GM18951 (cell line): ENCODE measurements around the gene ZMYM1.
"Not testable (repeated sequence)": the region's sequence is repeated elsewhere in the genome, so short reads cannot be mapped to it uniquely, and the experiment has no call there.

Experiments used
- POLR2A ChIP-seq: IDR thresholded peaks from 4 replicates; pipeline ENCODE4 v1.6.1; 2011; ENCODE audit warnings: mild to moderate bottlenecking; ENCODE audit not compliant: insufficient read length, insufficient read depth; ENCODE audit errors: extremely low read depth
- in situ Hi-C: fragments of 300-500 bp; cut with MboI; formaldehyde crosslinking; loops from one replicate; pipeline ENCODE4 v1.12.0; 2022; ENCODE audit warnings: low sequenced_read_pairs, mixed read lengths, inconsistent platforms; ENCODE audit not compliant: unreplicated experiment

Gene ZMYM1

DNA sequence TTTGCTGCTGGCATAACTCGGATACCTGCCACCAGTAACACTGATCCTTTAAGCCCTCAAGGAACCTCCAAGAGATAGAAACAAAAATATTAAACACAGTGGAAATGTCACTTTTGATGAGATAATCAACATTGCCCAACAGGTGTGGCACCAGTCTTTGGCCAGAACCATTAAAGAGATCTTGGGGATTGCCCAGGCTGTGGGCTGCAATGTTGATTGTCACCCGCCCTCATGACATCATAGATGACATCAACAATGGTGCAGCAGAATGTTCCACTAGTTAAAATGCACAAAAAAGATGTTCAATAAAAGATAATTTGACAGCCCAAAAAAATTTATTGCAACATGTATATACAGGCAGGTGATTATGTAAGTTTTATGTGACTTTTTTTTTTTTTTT, 20.2 kb upstream of the ZMYM1 start:
- TF ChIP-seq POLR2A, result no peak
- in situ Hi-C loops, result no loop called here

DNA sequence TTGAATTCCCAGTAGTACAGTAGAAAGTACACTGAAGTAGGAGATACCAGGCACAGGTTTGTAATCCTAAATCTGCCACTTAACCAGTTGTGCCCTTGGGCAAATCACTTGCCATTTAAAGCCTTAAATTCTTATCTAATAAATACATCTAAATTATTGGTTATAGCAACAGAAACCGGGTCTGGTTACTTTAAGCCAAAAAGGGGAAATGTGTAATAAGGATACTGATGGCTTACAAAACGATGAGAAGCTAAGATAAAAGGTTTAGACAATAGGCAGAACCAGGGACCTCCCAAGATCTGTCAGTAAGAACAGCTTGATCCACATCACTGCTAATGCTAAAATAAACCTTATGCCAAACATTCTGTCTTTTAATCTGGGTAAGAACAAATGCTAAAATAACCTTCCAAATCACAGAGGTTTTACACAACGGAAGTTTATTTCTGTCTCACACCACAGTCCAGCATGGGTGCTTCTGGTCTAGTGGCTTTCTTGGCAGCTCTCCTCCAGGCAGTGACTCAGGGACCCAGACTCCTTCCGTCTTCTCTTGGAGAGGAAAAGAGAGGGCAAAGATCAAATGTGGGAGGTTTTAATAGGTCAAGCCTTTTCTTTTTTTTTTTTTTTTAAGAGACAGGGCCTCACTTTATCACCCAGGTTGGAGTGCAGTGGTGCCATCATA, 16.5 kb upstream of the ZMYM1 start:
- TF ChIP-seq POLR2A, result no peak
- in situ Hi-C loops, result no loop called here

GRCh38 chr1:35064265-35064664, 14.9 kb upstream of the ZMYM1 start:
- no peak for TF ChIP-seq POLR2A
- in situ Hi-C loops, result no loop called here

DNA sequence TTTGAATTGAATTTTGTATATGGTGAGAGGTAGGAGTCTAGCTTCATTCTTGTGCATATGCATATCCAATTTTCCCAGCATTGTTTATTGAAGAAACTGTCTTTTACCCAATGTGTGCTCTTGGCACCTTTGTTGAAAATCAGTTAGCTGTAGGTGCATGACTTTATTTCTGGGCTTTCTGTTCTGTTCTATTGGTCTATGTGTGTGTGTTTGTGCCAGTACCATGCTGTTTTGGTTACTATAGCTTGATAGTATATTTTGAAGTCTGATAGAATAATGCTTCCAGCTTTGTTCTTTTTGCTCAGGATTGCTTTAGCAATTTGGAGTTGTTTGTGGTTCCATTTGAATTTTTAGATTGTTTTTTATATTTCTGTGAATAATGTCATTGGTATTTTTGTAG, 9.4 kb upstream of the ZMYM1 start:
- TF ChIP-seq POLR2A, result no peak
- in situ Hi-C loops, result no loop called here

DNA sequence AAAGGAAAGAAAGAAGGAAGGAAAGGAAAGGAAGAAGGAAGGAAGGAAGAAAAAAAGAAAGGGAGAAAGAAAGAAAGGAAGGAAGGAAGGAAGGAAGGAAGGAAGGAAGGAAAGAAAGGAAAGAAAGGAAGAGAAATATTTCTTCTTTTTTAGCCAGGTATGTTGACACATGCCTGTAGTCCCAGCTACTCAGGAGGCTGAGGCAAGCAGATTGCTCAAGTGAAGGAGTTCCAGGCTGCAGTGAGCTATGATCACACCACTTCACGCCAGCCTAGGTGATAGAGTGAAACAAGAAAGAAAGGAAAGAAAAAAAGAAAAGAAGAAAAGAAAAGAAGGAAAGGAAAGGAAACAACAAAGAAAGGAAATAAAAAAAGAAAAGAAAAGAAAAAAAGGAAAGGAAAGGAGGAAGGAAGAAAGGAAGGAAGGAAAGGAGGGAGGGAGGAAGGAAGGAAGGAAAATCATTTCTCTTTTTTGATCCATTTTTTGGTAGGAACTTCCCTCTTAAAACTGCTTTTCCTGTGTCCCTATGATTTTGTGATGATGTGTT, 5.8 kb upstream of the ZMYM1 start:
- no peak for TF ChIP-seq POLR2A
- in situ Hi-C loops, result no loop called here

- in situ Hi-C loops, result not testable (repeated sequence)
Observed at GRCh38 chr1:35076426-35076825, 2.8 kb upstream of the ZMYM1 start.

DNA sequence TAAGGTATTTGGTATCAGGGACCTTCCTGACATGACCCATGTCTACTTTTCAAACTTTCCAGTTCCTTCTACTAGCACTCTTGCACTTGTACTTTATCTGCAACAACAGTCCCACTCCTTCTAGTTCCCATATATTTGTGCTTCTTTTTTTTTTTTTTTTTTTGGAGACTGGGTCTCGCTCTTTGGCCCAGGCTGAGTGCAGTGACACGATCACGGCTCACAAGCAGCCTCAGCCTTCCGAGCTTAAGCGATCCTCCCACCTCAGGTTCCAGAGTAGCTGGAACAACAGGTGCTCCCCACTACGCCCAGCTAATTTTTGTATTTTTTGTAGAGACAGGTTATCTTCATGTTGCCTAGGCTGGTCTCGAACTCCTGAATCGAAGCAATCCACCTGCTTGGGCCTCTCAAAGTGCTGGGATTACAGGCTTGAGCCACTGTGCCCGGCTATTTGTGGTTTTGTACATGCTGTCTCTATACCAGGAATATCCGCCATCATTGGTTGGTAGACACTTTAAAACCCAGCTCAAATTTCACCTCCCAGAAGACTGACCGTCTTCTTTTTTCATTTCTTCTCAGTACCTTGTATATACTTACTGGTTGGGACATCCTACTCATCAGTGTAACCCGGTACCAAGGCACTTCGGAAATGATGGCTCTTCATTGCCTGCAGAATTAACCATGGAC, 1.1 kb downstream of the ZMYM1 start:
- no peak for TF ChIP-seq POLR2A
- in situ Hi-C loops, result no loop called here

DNA sequence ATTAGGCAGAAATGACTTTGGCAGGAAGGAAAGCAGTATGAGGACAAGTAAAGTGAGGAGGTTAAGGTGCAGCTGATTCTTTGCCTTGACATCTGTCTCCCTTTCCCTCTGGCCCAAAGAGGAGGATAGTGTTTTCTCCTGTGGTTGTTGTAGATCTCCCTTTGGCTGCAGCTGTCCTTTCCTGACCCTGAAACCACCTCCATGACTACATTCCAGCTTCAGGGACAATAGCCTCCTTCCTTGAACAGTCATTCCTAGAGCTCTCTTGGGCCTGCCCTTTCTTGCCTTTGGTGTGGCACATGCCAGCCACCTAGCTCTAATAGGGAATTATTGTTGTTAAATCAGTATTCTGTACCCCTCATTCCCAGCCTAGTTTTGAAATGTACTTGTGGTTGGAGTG, 6.2 kb downstream of the ZMYM1 start:
- no peak for TF ChIP-seq POLR2A
- in situ Hi-C loops, result no loop called here

- in situ Hi-C loops, result no loop called here
- TF ChIP-seq POLR2A, result no peak
Observed at GRCh38 chr1:35097224-35097623, 18.0 kb downstream of the ZMYM1 start.

- in situ Hi-C loops, result no loop called here
- TF ChIP-seq POLR2A, result no peak
Observed at GRCh38 chr1:35111106-35111505, 31.9 kb downstream of the ZMYM1 start.

DNA sequence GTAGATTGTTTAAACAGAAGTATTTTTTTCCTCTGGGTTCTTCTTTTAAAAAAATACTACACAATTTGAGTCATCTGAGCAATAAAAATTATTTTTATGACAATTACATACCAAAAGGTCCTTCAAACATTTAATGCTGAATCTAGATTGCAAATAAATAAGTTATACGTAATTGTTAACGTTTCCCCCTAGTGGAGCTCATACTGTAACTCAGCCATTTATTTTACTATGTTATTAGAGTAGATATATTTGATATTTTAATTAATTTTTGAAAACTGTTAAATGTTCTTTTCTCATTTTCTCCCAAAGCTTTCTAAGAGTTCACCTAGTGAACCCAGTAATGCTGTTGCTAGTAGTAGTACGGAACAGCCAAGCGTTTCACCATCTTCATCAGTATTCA, 33.5 kb downstream of the ZMYM1 start:
- no peak for TF ChIP-seq POLR2A
- in situ Hi-C loops, result no loop called here

DNA sequence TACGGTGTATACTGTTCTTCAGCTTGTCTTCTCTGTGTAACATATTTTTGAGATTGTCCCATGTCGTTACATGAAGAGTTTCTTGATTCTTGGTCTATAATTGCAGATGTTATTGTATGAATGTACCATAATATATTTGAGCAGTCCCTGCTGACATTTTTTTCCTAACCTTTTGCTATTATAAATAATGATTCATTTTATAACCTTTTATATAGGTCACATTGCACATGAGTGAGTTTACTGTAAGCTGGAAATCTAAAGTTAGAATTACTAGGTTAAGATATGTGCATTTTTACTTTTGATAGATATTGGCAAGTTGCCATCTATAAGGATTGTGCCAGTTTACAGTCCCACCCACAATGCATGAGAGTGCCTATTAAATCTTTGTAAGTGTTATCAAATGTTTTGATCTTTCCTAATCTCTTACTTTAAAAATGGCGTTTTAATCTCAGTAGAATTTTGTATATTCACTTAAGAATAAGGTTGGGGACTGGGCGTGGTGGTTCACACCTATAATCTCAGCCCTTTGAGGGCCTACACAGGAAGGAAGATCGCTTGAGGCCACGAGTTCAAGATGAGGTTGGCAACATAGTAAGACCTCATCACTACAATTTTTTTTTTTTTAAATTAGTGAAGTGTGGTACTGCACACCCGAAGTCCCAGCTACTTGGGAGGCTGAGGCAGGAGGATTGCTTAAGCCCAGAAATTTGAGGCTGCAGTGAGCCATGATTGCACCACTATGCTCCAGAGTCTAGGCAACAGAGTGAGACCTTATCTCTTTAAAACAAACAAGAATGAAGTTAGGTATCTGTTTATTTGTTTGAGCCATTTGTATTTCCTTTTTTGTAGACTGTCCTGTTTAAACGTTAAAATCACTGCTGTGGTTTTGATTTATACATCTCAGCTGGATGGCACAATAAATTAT, 36.5 kb downstream of the ZMYM1 start:
- TF ChIP-seq POLR2A, result no peak
- in situ Hi-C loops, result no loop called here

GRCh38 chr1:35120458-35121133, 41.4 kb downstream of the ZMYM1 start:
- in situ Hi-C loops, result no loop called here
- TF ChIP-seq POLR2A, result no peak

DNA sequence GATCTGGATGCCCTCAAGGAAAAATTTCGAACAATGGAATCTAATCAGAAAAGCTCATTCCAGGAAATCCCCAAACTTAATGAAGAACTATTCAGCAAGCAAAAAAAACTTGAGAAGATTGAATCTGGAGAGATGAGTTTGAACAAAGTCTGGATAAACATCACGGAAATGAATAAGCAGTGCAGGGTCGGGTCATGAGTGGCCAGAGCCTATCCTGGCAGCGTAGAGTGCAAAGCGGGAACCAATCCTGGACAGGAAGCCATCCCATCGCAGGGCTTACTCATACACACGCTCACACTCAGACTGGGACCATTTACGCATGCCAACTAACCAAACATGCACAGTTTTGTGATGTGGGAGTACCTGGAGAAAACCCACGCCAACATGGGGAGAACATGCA, 43.1 kb downstream of the ZMYM1 start:
- no peak for TF ChIP-seq POLR2A
- in situ Hi-C loops, result no loop called here
